Measurements from ENCODE around the gene FNDC3B.
"Not testable (repeated sequence)": the region's sequence is repeated elsewhere in the genome, so short reads cannot be mapped to it uniquely, and the experiment has no call there.

The FNDC3B gene

DNA sequence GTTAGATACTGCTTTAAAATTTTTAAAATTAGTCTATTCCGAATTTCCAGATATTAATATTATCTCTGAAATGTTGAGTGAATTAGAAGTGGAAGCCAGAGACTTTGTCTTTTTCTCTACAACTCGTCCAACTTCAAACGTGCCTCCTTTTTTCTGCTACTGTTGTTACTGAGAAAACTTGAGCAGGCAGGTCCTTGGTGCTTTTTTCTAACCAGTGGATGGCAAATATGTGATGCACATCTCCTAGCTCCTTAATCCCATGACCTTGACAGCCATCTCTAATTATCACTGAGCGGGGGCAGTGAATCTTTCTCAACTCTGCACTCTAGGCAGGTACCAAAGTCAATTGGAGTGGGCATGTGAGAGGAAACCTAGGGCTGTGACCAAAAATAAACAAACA is 50.7 kb downstream of the FNDC3B start:
- H3K4me3 ChIP-seq (ENCODE audit: low read depth, low read length) = no peak overlapping the region

DNA sequence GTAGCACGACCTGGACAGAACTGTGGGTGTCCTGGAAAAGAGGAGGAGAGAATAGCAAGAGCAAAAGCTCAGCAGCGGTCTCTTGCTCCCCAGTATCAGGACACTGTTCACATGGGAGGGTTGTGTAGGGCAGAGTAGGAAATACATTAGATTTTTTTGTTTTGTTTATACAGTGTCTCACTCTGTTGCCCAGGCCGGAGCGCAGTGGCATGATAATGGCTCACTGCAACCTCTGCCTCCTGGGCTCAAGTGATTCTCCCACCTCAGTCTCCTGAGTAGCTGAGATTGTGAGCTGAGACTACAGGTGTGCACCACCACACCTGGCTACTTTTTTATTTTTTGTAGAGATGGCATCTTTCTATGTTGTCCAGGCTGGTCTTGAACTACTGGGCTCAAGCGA is 53.3 kb downstream of the FNDC3B start:
- no peak overlapping the region for H3K4me3 ChIP-seq (ENCODE audit: low read depth, low read length)

DNA sequence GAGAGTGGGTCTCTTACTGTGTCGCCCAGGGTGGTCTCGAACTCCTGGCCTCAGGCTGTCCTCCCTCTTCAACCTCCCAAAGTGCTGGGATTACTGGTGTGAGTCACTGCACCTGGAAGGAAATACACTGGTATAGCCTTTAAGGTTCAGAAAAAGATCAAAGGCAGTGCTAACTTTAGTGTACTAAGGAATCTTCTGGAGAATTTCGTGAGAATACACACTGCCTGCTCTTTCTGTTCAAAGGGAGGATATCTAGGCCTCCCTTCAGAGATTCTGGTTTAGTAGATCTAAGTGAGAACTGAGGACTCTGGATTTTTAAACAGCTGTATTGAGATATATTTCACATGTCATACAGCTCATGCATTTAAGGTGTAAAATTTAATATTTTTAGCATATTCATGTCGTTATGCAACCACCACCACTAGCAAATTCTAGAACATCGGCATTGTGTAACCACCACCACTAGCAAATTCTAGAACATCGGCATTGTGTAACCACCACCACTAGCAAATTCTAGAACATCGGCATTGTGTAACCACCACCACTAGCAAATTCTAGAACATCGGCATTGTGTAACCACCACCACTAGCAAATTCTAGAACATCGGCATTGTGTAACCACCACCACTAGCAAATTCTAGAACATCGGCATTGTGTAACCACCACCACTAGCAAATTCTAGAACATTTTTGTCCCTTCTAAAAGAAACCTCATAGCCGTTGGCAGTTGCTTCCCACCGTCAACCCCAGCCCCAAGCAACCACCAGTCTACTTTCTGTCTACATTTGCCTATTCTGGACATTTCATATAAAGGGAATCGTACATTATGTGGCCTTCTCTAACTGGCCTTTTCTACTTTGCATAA is 54.4 kb downstream of the FNDC3B start:
- H3K4me3 ChIP-seq (ENCODE audit: low read depth, low read length) = not testable (repeated sequence)

DNA sequence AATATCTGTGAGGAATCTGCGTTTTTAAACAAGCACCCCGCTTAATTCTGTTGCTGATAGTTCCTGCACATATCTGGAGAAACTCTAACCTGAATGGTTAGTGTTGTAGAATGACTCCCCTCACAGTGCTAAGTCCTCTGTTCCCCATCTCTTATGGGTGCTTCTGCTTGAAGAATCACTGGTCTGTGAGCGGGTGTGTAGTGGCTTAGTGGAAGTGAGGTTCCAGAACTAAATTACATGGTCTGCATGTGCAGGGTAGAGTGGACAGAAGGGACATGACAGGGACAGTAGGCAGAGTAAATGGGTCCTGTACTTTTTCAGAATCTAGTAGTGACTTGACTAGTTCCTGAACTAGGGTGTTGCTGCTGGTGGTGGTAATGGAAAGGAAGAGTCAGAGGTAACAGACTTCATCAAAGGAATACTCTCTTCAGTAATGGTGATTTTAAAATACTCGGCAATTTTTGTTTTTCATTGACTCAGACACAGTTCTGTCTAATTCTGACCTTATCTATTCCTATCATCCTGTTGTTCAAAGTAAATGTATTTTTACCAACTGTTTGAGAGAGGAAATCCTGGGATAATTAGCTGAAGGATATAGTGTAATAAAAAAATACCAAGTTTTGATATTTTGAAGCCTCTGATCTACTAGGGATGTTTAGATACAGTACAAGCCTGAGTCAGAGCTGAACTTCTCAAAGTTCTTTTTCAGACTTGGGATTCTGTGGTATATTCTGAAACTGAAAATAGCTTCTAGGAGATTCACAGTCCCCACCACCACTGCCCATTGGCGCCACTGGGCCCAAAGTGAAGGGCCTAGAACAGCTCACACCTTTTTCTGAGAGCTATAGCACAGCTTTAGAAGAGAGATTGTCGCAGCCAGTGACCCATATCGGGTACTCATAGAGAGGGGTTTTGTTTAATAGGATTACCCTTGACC is 55.5 kb downstream of the FNDC3B start:
- H3K4me3 ChIP-seq (ENCODE audit: low read depth, low read length) = no peak overlapping the region

DNA sequence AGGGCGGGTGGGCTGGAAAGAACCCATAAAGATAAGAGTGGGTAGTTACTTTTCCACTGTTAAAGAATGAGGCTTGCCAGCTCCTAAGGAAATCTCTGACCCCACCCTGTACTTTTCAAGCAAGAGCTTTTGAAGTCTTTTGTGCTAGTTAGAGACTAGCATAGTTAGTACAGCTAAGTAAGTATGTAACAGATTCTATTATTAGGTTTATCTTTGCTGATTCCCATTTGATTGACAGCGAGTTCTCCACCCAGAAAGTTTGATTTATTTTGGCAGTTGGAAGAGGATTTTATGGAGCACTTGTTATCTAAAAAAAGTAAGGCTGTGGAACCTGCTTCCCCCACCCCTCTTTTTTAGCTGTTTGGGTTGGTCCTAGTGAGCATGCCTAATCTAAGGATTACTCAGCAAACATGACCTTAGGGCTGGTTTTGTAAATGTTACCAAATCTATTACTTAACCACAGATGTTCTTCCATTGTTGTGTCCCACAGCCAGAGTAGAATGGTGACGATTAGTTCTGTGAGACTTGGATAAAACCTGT is 57.6 kb downstream of the FNDC3B start:
- no peak overlapping the region for H3K4me3 ChIP-seq (ENCODE audit: low read depth, low read length)

DNA sequence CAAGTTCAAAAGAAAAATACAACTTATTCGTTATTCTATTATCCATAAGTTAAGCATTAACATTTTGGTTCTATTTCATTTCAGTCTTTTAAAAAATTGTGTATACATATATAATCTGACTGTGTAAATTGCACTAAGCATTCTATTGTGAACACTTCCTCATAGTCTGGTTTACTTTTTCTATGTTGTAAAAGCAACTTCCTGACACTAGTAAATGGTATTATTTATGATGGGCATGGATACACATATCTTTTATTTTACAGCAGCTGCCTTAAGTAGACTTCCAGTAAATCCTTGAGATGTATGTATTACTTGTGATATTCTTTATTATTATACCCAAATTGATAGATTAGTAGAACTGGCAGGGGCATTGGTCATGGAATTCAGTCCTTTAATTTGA is 58.2 kb downstream of the FNDC3B start:
- no peak overlapping the region for H3K4me3 ChIP-seq (ENCODE audit: low read depth, low read length)

DNA sequence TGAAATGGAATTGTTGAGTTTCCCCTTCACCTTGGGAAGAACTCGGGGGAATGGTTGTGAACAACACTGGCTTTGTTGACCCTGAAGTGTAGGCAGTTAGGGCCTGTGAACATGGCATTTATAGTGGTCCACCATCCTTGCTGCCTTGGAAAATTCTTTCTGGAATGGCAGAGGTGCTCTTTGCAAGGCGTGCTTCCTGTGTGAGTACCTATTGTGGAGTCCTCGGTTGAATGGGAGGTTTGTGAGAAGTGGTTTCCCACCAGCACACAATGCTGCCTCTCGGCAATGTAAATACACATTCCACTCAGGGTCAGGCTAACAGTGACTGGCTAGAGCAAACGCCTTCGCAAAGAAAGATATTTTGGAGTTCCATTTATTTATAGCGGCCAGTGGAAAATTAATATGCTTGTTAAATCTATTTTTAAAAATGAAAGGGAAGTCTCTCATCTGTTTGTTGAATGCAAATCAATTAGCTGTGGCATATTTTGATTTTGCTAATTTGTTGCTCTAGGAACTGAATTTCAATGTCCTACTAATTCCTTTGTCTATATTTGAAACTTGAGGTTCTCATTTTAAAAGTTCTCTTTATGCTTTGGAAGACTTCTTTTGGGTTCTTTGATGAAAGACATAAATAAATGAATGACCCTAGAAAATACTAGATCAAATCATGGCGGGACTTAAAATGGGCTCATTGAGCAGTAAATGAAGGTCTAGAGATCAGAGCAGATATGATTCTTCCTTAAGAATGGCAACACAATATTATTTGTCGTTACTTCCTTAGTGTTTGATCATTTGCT is 59.5 kb downstream of the FNDC3B start:
- no peak overlapping the region for H3K4me3 ChIP-seq (ENCODE audit: low read depth, low read length)

DNA sequence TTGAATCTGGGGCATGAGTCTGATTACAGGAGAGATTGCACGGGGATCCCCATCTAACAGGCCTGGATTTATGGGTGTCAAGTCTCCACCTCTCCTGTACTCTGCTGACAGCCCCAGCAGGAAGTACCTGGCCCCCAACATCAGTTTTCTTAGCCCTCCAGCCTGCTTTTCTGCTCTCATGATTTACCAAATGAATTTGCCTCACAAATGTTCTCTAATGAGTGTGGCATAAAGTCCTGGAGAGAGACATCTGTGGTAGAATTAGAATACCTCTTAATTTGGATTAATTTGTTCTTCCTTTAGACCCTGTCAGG is 60.1 kb downstream of the FNDC3B start:
- H3K4me3 ChIP-seq (ENCODE audit: low read depth, low read length) = no peak overlapping the region

DNA sequence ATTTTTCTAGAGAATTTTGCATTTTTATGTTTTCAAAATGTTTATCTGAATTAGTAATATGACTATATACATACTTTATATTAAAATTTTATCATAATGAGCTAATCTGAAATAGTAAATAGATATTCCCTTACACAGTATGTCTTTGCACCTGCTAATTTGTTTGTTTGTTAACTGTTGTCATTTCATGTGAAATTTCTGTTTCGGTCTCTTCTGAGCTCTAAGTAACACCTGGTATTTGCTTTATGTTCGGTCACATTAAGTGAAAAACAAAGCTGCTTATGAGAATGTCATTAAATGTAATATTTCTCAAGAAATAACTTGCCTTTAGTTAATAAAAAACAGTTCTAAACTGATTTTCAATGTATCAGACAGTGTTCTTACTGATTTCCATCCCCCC is 61.1 kb downstream of the FNDC3B start:
- H3K4me3 ChIP-seq (ENCODE audit: low read depth, low read length) = no peak overlapping the region

DNA sequence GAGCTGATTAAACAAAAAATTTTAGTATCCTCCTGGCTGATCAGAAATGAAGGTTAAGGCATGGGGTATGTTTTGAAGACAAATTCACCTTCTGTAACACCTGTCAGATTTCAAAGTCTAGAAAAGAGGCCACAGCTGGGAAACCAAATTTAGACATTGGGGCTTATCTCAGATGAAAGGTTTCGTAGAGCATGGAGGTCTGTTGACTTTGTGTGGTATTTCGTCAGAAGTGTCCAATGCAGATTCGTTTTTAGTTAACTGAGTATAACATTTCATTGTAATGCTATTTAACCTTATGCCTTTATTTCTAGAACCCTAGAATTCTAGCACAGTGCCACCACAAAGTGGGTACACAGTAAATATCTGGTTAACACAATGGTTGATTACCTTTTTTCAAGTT is 61.7 kb downstream of the FNDC3B start:
- H3K4me3 ChIP-seq (ENCODE audit: low read depth, low read length) = no peak overlapping the region

DNA sequence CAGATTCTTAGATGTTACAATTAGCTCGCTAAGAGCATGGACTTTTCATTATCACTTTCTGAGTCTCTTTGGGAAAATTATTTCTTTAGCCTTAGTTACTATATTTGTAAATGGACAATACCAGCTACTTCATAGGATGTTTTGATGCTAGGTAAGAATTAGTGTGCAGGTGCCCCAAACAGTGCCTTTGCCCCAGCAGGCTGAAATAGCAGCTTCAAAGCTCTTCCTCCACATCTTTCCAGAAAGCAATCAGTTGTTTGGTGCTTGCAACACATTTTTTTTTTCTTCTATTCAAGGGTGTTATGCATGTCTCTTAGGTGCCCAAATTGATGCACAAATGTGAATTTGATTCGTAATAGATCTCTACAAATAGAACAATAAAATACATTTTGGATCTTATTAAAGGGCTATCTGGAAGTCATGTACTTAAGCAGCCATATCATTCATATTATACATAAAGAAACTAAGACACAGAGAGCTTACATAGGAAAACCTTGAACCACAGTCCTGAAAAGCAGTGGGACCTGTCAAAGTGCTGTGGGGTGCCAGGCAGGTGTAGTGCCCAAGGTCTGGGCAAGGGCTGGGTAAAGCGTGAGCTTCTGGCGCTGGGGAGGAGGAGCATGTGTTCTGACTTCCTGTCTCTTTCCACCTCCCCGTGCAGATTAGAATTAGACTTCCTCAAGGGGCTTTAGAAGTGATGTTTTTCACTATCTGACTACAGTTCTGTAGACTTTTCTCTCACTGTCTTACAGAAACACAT is 62.9 kb downstream of the FNDC3B start:
- H3K4me3 ChIP-seq (ENCODE audit: low read depth, low read length) = no peak overlapping the region

DNA sequence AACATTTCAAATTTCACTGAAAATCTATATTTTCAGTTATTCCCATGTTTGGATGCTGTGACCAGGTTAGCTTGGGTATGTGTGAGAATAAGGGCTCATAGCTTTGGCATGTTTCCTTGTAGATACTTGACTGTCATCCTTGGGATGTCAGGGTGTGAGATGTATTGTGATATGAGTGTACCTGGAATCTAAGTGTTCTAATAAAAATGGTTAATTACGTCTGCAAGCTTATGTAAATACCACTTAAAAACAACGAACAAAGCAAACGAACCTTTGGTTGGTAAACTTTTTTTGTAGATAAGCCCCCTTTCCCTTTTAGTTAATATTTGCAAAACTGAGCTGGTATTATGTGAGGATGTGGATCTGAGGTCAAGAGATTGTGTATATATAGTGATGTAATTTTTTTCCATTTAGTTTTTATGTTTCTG is 63.5 kb downstream of the FNDC3B start:
- H3K4me3 ChIP-seq (ENCODE audit: low read depth, low read length) = no peak overlapping the region

DNA sequence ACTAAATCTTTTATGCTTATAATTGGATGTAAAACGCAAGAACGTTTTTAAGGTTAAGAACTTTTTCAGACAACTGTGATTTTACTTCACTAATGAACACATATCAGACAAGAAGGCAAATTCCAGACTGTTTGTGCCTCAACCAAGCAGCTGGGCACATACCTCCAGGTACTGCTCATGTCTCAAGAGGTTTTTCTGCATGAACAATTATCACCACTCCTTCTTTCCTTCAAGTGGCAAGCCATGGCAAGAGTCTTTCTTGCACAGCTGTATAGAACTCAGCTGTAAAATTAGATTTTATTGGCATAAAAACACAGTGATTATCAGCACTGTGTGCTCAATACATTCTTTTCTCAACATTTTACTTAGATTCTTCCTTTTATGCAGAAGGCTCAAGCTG is 64.3 kb downstream of the FNDC3B start:
- H3K4me3 ChIP-seq (ENCODE audit: low read depth, low read length) = no peak overlapping the region

DNA sequence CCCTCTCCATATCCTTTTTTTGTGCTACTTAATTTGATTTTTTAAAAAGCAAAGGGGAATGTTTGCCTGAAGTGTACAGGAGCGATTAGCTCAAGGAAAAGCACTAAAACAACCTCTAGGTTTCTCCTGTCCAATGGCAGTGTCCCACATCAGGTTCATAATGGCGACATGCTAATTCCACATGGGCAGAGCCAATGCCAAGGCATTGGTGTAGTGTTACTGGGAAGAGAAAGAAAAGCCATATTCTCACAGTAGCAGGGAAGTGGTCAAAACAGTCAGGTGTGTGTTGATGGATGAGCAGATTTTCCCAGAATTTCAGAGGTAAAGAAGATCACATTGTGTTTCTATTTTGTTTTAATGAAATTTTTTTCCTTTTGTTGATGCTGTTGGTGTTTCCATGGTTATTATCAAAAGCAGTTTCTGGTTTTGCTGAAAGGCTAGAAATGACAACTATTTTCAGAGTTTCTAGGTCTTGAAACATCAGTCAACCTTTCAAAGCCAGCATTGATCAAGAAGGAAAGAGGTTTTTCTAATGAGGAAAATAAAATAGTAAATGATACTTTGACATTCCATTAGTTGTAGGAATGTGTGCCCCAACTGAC is 65.2 kb downstream of the FNDC3B start:
- H3K4me3 ChIP-seq (ENCODE audit: low read depth, low read length) = no peak overlapping the region

DNA sequence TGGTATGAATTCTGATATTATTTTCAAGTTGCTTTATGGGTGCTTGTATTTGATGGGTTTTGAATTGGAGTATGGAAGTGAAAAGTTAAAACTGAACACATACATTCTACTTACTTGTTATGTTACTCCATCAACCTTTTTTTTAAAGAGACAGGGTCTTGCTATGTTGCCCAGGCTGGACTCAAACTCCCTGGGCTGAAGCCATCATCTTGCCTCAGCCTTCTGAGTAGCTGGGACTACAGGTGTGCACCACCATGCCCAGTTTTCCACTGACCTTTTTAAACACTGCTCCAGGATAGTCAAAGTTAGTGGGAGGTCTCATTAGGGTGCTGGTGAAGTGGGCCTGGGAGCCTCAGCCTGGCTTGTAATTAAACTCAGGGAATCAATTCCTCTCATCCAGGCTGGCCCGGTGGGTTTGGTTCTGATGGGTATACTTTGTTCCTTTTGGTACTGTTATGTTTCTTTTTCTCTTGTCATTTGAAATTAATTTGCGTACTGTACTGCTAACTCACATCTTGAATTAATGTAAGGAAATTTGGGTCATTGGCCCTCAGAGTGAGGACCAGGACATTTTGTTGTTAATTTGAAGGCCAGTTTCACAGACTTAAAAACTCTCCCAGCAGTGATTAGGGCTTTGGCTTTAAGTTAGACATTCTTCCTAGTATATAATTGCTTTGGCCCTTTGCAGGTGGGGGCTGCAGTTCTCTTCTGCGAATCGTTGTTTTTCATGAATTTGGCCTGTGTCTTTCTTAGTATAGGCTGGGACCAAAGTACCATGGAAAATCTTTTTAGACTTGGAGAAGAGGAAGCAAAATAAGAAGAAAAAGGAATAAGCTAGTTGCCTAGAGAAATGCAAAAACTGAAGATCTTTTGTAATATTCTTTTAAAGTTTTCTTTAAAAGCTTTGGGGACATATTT is 66.9 kb downstream of the FNDC3B start:
- no peak overlapping the region for H3K4me3 ChIP-seq (ENCODE audit: low read depth, low read length)

DNA sequence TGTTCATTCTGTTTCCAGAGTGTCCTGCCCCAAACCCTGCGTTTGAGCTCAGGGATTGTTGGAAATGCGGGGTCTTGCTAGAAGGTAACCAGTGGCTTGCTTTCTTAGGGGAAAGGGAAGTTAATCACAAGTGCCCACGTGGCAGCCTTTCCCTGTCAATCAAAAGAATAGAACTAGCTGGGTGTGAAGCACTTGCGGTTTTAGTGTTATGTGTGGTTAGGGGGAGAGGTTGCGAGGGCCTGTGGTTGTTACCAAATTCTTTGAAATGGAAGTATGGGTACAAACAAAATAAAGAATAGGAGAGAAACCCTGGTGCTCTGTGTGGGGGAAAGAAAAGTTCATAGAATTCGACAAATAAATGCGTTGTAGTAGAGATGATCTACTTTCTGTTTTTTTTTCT is 67.6 kb downstream of the FNDC3B start:
- no peak overlapping the region for H3K4me3 ChIP-seq (ENCODE audit: low read depth, low read length)

DNA sequence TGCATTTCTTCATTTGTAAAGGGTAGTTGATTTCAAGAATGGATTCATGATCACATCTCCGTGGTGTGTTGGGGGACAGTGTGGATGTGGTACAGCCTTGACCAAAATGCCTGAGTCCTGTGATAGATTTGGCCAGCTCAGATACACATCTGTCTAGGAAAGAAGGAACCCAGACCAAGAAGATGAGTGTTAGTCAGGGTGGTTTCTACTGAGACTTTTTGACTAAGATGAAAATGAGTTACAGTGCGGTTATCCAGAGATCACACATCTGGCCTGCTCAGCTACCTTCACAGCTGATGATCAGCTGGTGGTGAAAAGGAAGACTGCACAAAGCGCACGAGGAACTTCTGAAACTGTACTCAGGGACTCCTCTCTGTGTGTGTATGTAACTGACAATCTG is 68.0 kb downstream of the FNDC3B start:
- H3K4me3 ChIP-seq (ENCODE audit: low read depth, low read length) = no peak overlapping the region

DNA sequence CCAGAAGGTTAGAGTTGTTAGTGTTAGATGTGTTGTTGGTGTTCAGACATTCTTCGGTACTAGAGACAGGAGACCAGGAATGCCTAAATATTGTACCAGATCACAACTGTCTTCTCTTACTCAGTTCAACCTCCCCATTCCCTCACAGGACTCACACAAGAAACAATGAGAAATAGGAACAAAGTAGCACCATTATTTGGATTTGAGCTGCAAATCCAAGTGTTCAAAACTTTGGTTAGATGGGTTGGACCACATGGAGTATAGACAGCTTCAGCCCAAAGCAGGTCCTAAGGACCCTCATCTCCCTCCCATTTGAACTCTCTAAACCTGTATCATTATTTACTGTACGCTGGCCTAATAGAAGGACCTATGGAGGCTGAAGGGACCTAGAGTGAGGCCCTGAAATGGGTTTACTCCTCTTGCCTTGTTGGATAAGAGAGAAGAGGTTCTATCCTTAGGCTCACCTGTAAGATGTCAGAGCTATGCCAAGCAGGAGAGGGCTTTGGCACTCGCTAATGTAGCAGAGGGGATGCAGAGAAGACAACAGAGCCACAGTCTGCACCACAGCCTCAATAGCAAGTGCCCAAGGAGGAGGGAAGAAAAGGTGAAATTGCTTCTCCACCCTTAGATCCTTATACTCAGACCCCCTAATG is 70.9 kb downstream of the FNDC3B start:
- H3K4me3 ChIP-seq (ENCODE audit: low read depth, low read length) = no peak overlapping the region

Measured in iPS-11a (cell line).